Measurements from ENCODE around the gene SHMT1.

SHMT1 gene

DNA sequence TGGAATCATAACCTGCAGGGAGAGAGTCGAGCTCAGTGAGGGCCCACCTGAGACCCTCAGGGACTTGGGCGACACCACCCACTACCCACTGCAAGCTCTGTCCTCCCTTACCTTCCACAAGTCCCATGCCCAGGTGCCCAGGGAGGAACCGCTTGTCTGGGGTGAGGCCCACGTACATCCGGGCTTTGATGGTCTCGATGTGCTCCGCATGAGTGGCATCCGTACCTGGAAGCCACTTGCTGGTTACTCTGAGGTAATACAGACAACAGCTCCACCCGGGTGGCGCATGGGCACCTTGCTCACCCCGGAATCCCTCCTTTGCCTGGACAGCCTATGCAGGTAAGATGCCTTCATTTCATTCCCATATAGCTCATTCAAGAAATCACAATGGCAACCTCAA is 78.1 kb downstream of the SHMT1 start:
- no peak for DNase-seq (ENCODE audit: low read depth in 2 of 2)

DNA sequence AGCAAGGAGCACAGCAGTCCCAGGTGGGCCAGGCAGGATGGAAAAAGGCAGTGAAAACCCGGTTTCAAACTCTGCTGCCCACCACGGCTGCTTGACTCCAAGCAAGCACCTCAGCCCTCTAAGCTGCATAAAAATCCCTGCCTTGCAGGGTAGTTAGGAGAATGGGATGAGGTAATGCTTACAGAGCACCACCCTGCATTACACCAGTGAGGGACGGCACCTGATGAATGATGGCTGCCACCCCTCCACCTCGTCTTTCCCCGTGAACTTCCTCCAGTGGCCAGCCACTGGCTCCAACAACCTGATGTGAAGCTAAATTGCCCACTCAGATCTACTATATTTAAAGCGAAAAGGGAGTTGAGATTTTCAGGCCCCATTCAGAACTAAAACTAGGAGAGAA is 81.6 kb downstream of the SHMT1 start:
- no peak for DNase-seq (ENCODE audit: low read depth in 2 of 2)

DNA sequence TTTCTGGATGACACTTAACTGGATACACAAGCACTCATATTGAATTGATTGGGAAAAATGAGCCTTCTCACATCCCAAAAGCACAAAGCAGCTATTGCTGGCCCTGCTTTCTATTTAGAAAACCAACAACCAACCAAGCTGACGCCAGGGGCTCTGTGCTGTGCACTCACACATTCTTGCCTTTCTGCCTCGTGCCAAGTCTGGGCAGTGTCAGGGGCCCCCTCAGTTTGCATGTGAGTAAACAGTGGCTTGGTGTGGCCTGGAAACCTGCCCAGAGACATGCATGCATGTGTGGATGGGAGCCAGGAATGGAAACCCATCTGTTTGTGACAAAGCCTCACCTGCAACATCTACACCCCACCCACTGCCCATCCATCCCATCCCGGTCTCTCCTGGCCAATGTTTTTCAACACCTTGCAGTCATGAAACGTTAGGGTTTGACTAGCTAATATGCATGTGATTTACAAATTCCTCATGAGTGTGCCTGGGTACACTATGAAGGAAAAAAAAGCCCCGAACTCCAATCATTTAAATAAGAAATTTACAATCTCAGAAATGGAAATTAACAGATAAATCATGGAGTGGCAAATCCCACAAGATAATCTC is 82.5 kb downstream of the SHMT1 start:
- no peak for DNase-seq (ENCODE audit: low read depth in 2 of 2)

GRCh38 chr17:18280249-18280648 is 83.1 kb downstream of the SHMT1 start:
- no peak for DNase-seq (ENCODE audit: low read depth in 2 of 2)

- no peak for DNase-seq (ENCODE audit: low read depth in 2 of 2)
These were observed 84.5 kb downstream of the SHMT1 start for GRCh38 chr17:18278867-18279266.
